Measurements from ENCODE around the gene KCNK1.
"Not testable (repeated sequence)": the region's sequence is repeated elsewhere in the genome, so short reads cannot be mapped to it uniquely, and the experiment has no call there.

The KCNK1 gene

GRCh38 chr1:233667741-233668140 is 53.8 kb downstream of the KCNK1 start:
- no peak for DNase-seq (ENCODE audit: low read depth)

- DNase-seq (ENCODE audit: low read depth) = no peak
Observed at GRCh38 chr1:233668146-233668724, 54.3 kb downstream of the KCNK1 start.

- no peak for DNase-seq (ENCODE audit: low read depth)
Observed at GRCh38 chr1:233668725-233669294, 54.9 kb downstream of the KCNK1 start.

- not testable (repeated sequence) for DNase-seq (ENCODE audit: low read depth)
Observed at GRCh38 chr1:233670363-233670762, 56.5 kb downstream of the KCNK1 start.

GRCh38 chr1:233671286-233671685 is 57.4 kb downstream of the KCNK1 start:
- DNase-seq (ENCODE audit: low read depth) = no peak

- no peak for DNase-seq (ENCODE audit: low read depth)
Observed at GRCh38 chr1:233672732-233673131, 58.8 kb downstream of the KCNK1 start.

GRCh38 chr1:233673261-233673946 is 59.5 kb downstream of the KCNK1 start:
- DNase-seq (ENCODE audit: low read depth) = no peak

GRCh38 chr1:233673947-233674431 is 60.1 kb downstream of the KCNK1 start:
- no peak for DNase-seq (ENCODE audit: low read depth)

- DNase-seq (ENCODE audit: low read depth) = no peak
Observed at GRCh38 chr1:233675446-233675845, 61.5 kb downstream of the KCNK1 start.

- DNase-seq (ENCODE audit: low read depth) = no peak
Observed at GRCh38 chr1:233675893-233676292, 62.0 kb downstream of the KCNK1 start.

GRCh38 chr1:233677690-233678354 is 63.9 kb downstream of the KCNK1 start:
- DNase-seq (ENCODE audit: low read depth) = no peak

- no peak for DNase-seq (ENCODE audit: low read depth)
Observed at GRCh38 chr1:233679030-233679429, 65.1 kb downstream of the KCNK1 start.

- no peak for DNase-seq (ENCODE audit: low read depth)
Observed at GRCh38 chr1:233679591-233680373, 65.9 kb downstream of the KCNK1 start.

GRCh38 chr1:233681285-233681684 is 67.4 kb downstream of the KCNK1 start:
- no peak for DNase-seq (ENCODE audit: low read depth)

- not testable (repeated sequence) for DNase-seq (ENCODE audit: low read depth)
Observed at GRCh38 chr1:233686653-233687052, 72.7 kb downstream of the KCNK1 start.

- no peak for DNase-seq (ENCODE audit: low read depth)
Observed at GRCh38 chr1:233689017-233689747, 75.3 kb downstream of the KCNK1 start.

- DNase-seq (ENCODE audit: low read depth) = no peak
Observed at GRCh38 chr1:233689748-233690254, 75.9 kb downstream of the KCNK1 start.

- DNase-seq (ENCODE audit: low read depth) = no peak
Observed at GRCh38 chr1:233695901-233696300, 82.0 kb downstream of the KCNK1 start.

- no peak for DNase-seq (ENCODE audit: low read depth)
Observed at GRCh38 chr1:233700338-233700737, 86.4 kb downstream of the KCNK1 start.

GRCh38 chr1:233704170-233704897 is 90.4 kb downstream of the KCNK1 start:
- no peak for DNase-seq (ENCODE audit: low read depth)
